HepG2 (cell line): ENCODE measurements around the gene RHEBL1. TPM values are rescaled to one million over a fixed set of nuclear protein-coding genes. Genes with fewer than 3 reads are reported as not detected.
A peak's percentile ranks its signal among the peaks of the same experiment; 100 is the strongest.

Experiments used
- ATAC-seq: fragments of 200-7000 bp; cut with Tn5 transposase; 3 replicates; pipeline ENCODE4 v1.9.1; 2020; ENCODE audit warnings: mild to moderate bottlenecking, moderate library complexity
- BruUV-seq: library from RNA; stranded (reverse); fragments of 400-500 nt; replicated peaks from 2 replicates; lab custom pipeline; 2021; lab: Mats Ljungman, UMichigan
- CTCF ChIA-PET: fragments of 300-600 bp; formaldehyde crosslinking; extraction: SDS; loops from one replicate; lab custom pipeline; 2021; ENCODE audit warnings: low total read pairs, inconsistent platforms, low intra/inter-chr PET ratio; lab: Yijun Ruan, JAX
- POLR2A ChIA-PET: fragments of 350-600 bp; sonication (Branson Sonifier 250); formaldehyde crosslinking; loops from one replicate; lab custom pipeline; 2020; ENCODE audit warnings: antibody characterized with exemption, inconsistent platforms; lab: Yijun Ruan, JAX
- DNase-seq: peaks from one replicate; pipeline ENCODE4 v3.0.0-alpha.2; 2015; ENCODE audit warnings: low spot score
- FAIRE-seq: peaks from 3 replicates; lab custom pipeline; 2011; peaks lifted over from hg19 to GRCh38; lab: Jason Lieb, UNC
- H2AFZ ChIP-seq: one replicate; pipeline ENCODE4 v1.6.1; 2011; ENCODE audit warnings: low read length, inconsistent platforms
- H3K27ac ChIP-seq: fragments of 300-600 bp; 3 replicates; pipeline ENCODE4 v1.8.0; 2011; ENCODE audit warnings: mixed run types, mild to moderate bottlenecking, mixed read lengths, low read length, inconsistent platforms; ENCODE audit not compliant: insufficient read depth; ENCODE audit errors: extremely low read length
- H3K27me3 ChIP-seq, 2 experiments: fragments of 200-600 bp in 1 of 2; 2 replicates in 1 of 2; 3 replicates in 1 of 2; pipeline versions ENCODE4 v1.6.0 to v1.8.0; 2011; ENCODE audit warnings: low read length in 2 of 2, mild to moderate bottlenecking in 2 of 2, moderate library complexity in 2 of 2, inconsistent platforms in 1 of 2; ENCODE audit not compliant: insufficient read depth in 2 of 2, control insufficient read depth in 1 of 2
- H3K36me3 ChIP-seq, 2 experiments: fragments of 200-600 bp in 1 of 2; replicated peaks in 1 of 2; 2 replicates in 1 of 2; 3 replicates in 1 of 2; pipeline versions ENCODE4 v1.5.1 to v1.8.0; 2011; ENCODE audit warnings: low read length in 2 of 2, inconsistent platforms in 1 of 2; ENCODE audit not compliant: insufficient read depth in 2 of 2, control insufficient read depth in 1 of 2
- H3K4me1 ChIP-seq: 2 replicates; pipeline ENCODE4 v1.5.1; 2012; ENCODE audit warnings: low read length, inconsistent platforms; ENCODE audit not compliant: insufficient read depth
- H3K4me2 ChIP-seq: 2 replicates; pipeline ENCODE4 v1.6.0; 2011; ENCODE audit warnings: low read depth, low read length, inconsistent platforms
- H3K4me3 ChIP-seq, 3 experiments: fragments of 200-600 bp in 1 of 3; sonication (generic), shearing (Covaris generic) in 1 of 3; replicated peaks in 1 of 3; 2 replicates each; pipeline ENCODE4 v1.5.1; 2011 to 2016; ENCODE audit warnings: low read length in 3 of 3, inconsistent platforms in 2 of 3, low read depth in 2 of 3, mild to moderate bottlenecking in 2 of 3, control low read depth in 1 of 3, mixed read lengths in 1 of 3; ENCODE audit not compliant: insufficient read depth in 1 of 3
- H3K79me2 ChIP-seq: one replicate; pipeline ENCODE4 v1.6.1; 2011; ENCODE audit warnings: low read length, inconsistent platforms; ENCODE audit not compliant: insufficient read depth
- H3K9ac ChIP-seq: 2 replicates; pipeline ENCODE4 v1.6.0; 2011; ENCODE audit warnings: mild to moderate bottlenecking, low read depth, low read length, inconsistent platforms; ENCODE audit not compliant: insufficient read depth
- H3K9me3 ChIP-seq: 2 replicates; pipeline ENCODE4 v1.5.1; 2012; ENCODE audit warnings: mild to moderate bottlenecking, low read length
- H4K20me1 ChIP-seq: 2 replicates; pipeline ENCODE4 v1.6.0; 2011; ENCODE audit warnings: inconsistent platforms, mild to moderate bottlenecking, low read length, moderate library complexity; ENCODE audit not compliant: insufficient read depth
- CTCF ChIP-seq: sonication (generic); formaldehyde crosslinking; IDR thresholded peaks from 2 replicates; pipeline ENCODE4 v1.5.0; 2020; ENCODE audit warnings: mild to moderate bottlenecking, missing genetic modification reagents, moderate library complexity
- NRL ChIP-seq: sonication (generic); formaldehyde crosslinking; IDR thresholded peaks from 2 replicates; pipeline ENCODE4 v1.5.0; 2020; ENCODE audit warnings: missing genetic modification reagents, mild to moderate bottlenecking, moderate library complexity, borderline replicate concordance
- XRCC5 ChIP-seq: fragments of 200-400 bp; formaldehyde crosslinking; optimal IDR thresholded peaks from 2 replicates; pipeline ENCODE3; 2017; ENCODE audit warnings: mild to moderate bottlenecking, low read length
- ZMAT3 ChIP-seq: sonication (generic); formaldehyde crosslinking; conservative IDR thresholded peaks from 2 replicates; pipeline ENCODE4 v1.7.0; 2021; ENCODE audit warnings: missing genetic modification reagents
- ZNF329 ChIP-seq: sonication (generic); formaldehyde crosslinking; IDR thresholded peaks from 2 replicates; pipeline ENCODE4 v1.9.0; 2021; ENCODE audit warnings: low read depth, mild to moderate bottlenecking, missing genetic modification reagents
- ZNF451 ChIP-seq: sonication (generic); formaldehyde crosslinking; IDR thresholded peaks from 2 replicates; pipeline ENCODE4 v1.5.0; 2020; ENCODE audit warnings: mild to moderate bottlenecking, missing genetic modification reagents
- WGBS: methylation state at CpG from one replicate; pipeline ENCODE4 v1.1.6; 2017; ENCODE audit warnings: low lambda C conversion rate; 5-methylcytosine and 5-hydroxymethylcytosine counted together
- in situ Hi-C: cut with HindIII; loops from 2 replicates; pipeline ENCODE4 v1.10.0; 2017; ENCODE audit warnings: low pct_unique_long_range_greater_than_20kb; ENCODE audit not compliant: extremely low pct_ligation_motif_present
- intact Hi-C: fragments of 100-400 bp; cut with micrococcal nuclease; formaldehyde crosslinking; loops from one replicate; pipeline ENCODE4 v1.10.0; 2022; ENCODE audit not compliant: unreplicated experiment
- polyA plus RNA-seq, 8 experiments: library from polyadenylated mRNA; depleted of rRNA in 3 of 8; stranded (reverse) in 7 of 8; unstranded in 1 of 8; fragments of >200 nt; fragmentation: Illumina TruSeq in 4 of 8; extraction: Trizol in 4 of 8; gene quantifications; 2 replicates each; pipeline versions ENCODE4 v1.2.1 to v1.2.3, GENCODE V29; 2011 to 2016; ENCODE audit warnings: low read depth in 4 of 8, missing spikeins in 1 of 8, mixed read lengths in 1 of 8; ENCODE audit not compliant: insufficient read depth in 1 of 8
- total RNA-seq, 5 experiments: library from RNA; depleted of rRNA; stranded (reverse); fragments of >200 nt; fragmentation: Illumina TruSeq; extraction: Trizol; gene quantifications; 2 replicates each; pipeline ENCODE4 v1.2.3, GENCODE V29; 2016; ENCODE audit warnings: low read depth in 1 of 5
- TF ChIP-seq, protein P1 (sequence below): sonication (generic); formaldehyde crosslinking; IDR thresholded peaks from 2 replicates; pipeline ENCODE4 v1.4.0; 2020; ENCODE audit warnings: missing genetic modification reagents

Gene RHEBL1
- total and polyA plus RNA-seq, 2 of the 13 experiments (the other 11 are each of a cell fraction or from before 2014, with no cell fraction given): 1.4 to 2.5 TPM

DNA sequence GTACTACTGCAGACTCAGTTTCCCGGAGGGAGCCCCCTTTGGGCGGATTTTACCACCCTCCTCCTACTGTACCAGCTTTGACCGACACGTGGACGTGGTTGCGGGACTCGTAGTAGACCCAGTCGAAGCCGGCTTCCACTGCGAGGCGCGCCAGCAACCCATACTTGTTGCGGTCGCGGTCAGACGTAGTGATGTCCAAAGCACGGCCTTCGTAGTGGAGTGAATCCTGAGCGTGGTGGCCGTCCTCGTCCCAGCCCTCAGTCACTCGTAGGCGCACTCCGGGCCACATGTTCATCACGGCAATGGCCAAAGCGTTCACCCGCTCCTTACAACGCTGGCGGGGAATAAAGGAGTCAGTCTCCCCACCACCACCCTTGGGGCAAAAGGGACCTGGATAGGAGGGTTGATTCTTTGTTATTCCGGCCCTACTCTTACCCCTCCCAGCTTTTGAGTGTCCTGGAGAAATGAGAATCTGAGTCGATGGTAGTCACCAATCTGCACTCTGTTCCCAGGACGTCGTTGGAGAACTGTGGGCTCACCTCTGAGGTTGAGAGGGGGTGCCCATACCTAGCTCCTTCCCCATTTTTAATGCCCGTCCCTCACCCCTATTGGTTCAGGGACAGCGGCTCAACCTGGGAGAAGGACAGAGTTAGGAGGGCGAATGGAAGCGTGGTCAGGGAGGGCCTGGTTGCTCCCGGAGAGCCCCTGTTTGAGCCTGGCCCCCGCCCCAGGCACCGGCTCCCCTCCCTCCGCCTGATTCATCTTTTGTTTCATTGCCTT, 21.5 kb upstream of the RHEBL1 start (continued):
- TF ChIP-seq ZNF451 (CRISPR knock-in tag) (no peak), ZMAT3 (CRISPR knock-in tag) (no peak), ZNF329 (CRISPR knock-in tag) (no peak), NRL (no peak)

- Histone ChIP-seq H3K4me1 (peaks cover 52% of the 10 kb centered on the region), H3K27ac (no peak overlapping the region), H3K79me2 (no peaks in the 10 kb centered on the region), H3K36me3 (no peaks in the 10 kb centered on the region), H3K9ac (no peak overlapping the region), H2AFZ (no peak overlapping the region), H3K4me2 (peak overlapping the region; percentile 59), H3K27me3 (peaks cover 12 to 70% of the 10 kb centered on the region in 2 experiments; a peak in 4 of 5 replicates), H3K9me3 (no peaks in the 10 kb centered on the region), H3K4me3 (peak overlapping the region in 1 of 3 experiments; percentile 51; a peak in 1 of 6 replicates), H4K20me1 (no peaks in the 10 kb centered on the region)
- DNase-seq (no peak), FAIRE-seq (no peak), ATAC-seq (peak; percentile 24)
- WGBS: 19% methylated on average over 24 of the region's 88 CpGs
- intact Hi-C loops: no loop called here
- CTCF ChIA-PET: interaction anchor here (3.0 kb wide), 1 partner anchor 30 kb away, joined by 30 read pairs; no protein-coding TSS in a partner anchor
- POLR2A ChIA-PET: no interaction called here
- BruUV-seq: no TSS peak
- in situ Hi-C loops: no loop called here
- no peak for TF ChIP-seq XRCC5
- peak; percentile 44 for TF ChIP-seq CTCF (CRISPR knock-in tag)
- TF ChIP-seq, protein P1, sequence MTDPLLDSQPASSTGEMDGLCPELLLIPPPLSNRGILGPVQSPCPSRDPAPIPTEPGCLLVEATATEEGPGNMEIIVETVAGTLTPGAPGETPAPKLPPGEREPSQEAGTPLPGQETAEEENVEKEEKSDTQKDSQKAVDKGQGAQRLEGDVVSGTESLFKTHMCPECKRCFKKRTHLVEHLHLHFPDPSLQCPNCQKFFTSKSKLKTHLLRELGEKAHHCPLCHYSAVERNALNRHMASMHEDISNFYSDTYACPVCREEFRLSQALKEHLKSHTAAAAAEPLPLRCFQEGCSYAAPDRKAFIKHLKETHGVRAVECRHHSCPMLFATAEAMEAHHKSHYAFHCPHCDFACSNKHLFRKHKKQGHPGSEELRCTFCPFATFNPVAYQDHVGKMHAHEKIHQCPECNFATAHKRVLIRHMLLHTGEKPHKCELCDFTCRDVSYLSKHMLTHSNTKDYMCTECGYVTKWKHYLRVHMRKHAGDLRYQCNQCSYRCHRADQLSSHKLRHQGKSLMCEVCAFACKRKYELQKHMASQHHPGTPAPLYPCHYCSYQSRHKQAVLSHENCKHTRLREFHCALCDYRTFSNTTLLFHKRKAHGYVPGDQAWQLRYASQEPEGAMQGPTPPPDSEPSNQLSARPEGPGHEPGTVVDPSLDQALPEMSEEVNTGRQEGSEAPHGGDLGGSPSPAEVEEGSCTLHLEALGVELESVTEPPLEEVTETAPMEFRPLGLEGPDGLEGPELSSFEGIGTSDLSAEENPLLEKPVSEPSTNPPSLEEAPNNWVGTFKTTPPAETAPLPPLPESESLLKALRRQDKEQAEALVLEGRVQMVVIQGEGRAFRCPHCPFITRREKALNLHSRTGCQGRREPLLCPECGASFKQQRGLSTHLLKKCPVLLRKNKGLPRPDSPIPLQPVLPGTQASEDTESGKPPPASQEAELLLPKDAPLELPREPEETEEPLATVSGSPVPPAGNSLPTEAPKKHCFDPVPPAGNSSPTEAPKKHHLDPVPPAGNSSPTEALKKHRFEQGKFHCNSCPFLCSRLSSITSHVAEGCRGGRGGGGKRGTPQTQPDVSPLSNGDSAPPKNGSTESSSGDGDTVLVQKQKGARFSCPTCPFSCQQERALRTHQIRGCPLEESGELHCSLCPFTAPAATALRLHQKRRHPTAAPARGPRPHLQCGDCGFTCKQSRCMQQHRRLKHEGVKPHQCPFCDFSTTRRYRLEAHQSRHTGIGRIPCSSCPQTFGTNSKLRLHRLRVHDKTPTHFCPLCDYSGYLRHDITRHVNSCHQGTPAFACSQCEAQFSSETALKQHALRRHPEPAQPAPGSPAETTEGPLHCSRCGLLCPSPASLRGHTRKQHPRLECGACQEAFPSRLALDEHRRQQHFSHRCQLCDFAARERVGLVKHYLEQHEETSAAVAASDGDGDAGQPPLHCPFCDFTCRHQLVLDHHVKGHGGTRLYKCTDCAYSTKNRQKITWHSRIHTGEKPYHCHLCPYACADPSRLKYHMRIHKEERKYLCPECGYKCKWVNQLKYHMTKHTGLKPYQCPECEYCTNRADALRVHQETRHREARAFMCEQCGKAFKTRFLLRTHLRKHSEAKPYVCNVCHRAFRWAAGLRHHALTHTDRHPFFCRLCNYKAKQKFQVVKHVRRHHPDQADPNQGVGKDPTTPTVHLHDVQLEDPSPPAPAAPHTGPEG (CRISPR knock-in tag): peak; percentile 88
Observed at GRCh38 chr12:49089821-49090773, 20.3 kb upstream of the RHEBL1 start.
